ENCODE data around the gene HYAL2.

DNA sequence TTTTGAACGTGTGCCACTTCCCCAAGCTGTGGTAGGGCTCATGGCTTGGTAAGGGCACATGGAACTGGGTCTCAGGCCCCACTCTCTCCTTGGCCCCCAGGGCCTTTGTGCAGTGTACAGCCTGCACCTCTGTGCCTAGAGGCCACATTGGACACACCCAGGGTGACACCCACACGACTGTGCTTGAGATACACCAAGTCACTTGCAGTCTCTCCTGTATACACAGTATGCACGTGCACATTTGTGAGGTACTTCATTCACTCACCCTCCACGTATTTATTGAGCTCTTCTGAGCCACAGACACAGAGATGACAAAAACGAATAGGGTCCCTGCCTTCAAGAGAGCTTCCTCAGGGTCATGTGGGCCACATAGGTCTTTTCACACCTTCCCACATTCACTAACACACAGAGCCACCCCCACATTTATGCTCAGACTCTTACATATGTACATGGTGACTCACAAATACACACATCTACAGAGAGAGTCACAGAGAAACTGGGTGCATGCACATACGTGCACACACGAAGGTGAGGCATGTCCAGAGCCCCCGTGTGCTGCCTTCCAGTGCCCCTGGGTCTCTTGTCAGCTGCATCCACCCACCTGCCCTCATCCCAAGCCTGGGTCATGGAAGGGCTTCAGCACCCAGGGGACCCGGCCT lies 46.6 kb upstream of the HYAL2 start:
- TF ChIP-seq, protein P1, sequence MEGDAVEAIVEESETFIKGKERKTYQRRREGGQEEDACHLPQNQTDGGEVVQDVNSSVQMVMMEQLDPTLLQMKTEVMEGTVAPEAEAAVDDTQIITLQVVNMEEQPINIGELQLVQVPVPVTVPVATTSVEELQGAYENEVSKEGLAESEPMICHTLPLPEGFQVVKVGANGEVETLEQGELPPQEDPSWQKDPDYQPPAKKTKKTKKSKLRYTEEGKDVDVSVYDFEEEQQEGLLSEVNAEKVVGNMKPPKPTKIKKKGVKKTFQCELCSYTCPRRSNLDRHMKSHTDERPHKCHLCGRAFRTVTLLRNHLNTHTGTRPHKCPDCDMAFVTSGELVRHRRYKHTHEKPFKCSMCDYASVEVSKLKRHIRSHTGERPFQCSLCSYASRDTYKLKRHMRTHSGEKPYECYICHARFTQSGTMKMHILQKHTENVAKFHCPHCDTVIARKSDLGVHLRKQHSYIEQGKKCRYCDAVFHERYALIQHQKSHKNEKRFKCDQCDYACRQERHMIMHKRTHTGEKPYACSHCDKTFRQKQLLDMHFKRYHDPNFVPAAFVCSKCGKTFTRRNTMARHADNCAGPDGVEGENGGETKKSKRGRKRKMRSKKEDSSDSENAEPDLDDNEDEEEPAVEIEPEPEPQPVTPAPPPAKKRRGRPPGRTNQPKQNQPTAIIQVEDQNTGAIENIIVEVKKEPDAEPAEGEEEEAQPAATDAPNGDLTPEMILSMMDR (IDR thresholded peaks at IDR 0.05; ENCODE audit: poor library complexity, severe bottlenecking), result no peak
- TF ChIP-seq EZH2 (IDR thresholded peaks at IDR 0.05; ENCODE audit: borderline replicate concordance, insufficient read depth, low read length, poor library complexity, severe bottlenecking), result no peak
- TF ChIP-seq, protein P2, sequence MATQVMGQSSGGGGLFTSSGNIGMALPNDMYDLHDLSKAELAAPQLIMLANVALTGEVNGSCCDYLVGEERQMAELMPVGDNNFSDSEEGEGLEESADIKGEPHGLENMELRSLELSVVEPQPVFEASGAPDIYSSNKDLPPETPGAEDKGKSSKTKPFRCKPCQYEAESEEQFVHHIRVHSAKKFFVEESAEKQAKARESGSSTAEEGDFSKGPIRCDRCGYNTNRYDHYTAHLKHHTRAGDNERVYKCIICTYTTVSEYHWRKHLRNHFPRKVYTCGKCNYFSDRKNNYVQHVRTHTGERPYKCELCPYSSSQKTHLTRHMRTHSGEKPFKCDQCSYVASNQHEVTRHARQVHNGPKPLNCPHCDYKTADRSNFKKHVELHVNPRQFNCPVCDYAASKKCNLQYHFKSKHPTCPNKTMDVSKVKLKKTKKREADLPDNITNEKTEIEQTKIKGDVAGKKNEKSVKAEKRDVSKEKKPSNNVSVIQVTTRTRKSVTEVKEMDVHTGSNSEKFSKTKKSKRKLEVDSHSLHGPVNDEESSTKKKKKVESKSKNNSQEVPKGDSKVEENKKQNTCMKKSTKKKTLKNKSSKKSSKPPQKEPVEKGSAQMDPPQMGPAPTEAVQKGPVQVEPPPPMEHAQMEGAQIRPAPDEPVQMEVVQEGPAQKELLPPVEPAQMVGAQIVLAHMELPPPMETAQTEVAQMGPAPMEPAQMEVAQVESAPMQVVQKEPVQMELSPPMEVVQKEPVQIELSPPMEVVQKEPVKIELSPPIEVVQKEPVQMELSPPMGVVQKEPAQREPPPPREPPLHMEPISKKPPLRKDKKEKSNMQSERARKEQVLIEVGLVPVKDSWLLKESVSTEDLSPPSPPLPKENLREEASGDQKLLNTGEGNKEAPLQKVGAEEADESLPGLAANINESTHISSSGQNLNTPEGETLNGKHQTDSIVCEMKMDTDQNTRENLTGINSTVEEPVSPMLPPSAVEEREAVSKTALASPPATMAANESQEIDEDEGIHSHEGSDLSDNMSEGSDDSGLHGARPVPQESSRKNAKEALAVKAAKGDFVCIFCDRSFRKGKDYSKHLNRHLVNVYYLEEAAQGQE (IDR thresholded peaks at IDR 0.05; ENCODE audit: borderline replicate concordance), result no peak

Measured in neural cell (in vitro differentiated cells).